HepG2 (cell line): ENCODE data around the gene COMT. TPM values are rescaled to one million over a fixed set of nuclear protein-coding genes. Genes with fewer than 3 reads are reported as not detected.

ENCODE experiments used
- ARID2 ChIP-seq: sonication (generic); formaldehyde crosslinking; IDR thresholded peaks from 2 replicates; pipeline ENCODE4 v1.8.1; 2022; ENCODE audit warnings: mild to moderate bottlenecking, missing genetic modification reagents, borderline replicate concordance
- BCLAF1 ChIP-seq: fragments of 450-650 bp; IDR thresholded peaks from 2 replicates; pipeline ENCODE4 v1.6.1; 2017; ENCODE audit warnings: mild to moderate bottlenecking
- CREB1 ChIP-seq, 2 experiments: fragments of 450-650 bp in 1 of 2; IDR thresholded peaks; 2 replicates each; pipeline ENCODE4 v1.6.1; 2016 to 2017; ENCODE audit warnings: control low read depth in 1 of 2, mild to moderate bottlenecking in 1 of 2, missing compliant biosample characterization in 1 of 2, missing genetic modification characterization in 1 of 2
- KLF9 ChIP-seq: IDR thresholded peaks from 2 replicates; pipeline ENCODE4 v1.6.1; 2016; ENCODE audit warnings: low read depth
- MEF2D ChIP-seq: sonication (generic); formaldehyde crosslinking; IDR thresholded peaks from 2 replicates; pipeline ENCODE4 v1.5.1; 2020; ENCODE audit warnings: mild to moderate bottlenecking, missing genetic modification reagents
- NCOA1 ChIP-seq: sonication (generic); formaldehyde crosslinking; IDR thresholded peaks from 2 replicates; pipeline ENCODE4 v1.9.0; 2021; ENCODE audit warnings: missing genetic modification reagents
- ONECUT2 ChIP-seq: sonication (generic); formaldehyde crosslinking; IDR thresholded peaks from 2 replicates; pipeline ENCODE4 v1.4.0; 2020; ENCODE audit warnings: missing genetic modification reagents
- PLRG1 ChIP-seq: fragments of 450-650 bp; conservative IDR thresholded peaks from 2 replicates; pipeline ENCODE4 v1.6.1; 2016
- SIN3A ChIP-seq: IDR thresholded peaks from 2 replicates; pipeline ENCODE4 v1.6.1; 2011; ENCODE audit warnings: low read depth, mild to moderate bottlenecking, control low read depth, low read length, borderline replicate concordance
- SNAPC2 ChIP-seq: sonication (generic); formaldehyde crosslinking; IDR thresholded peaks from 2 replicates; pipeline ENCODE4 v1.8.1; 2022; ENCODE audit warnings: mild to moderate bottlenecking, missing genetic modification reagents
- SP140L ChIP-seq: sonication (generic); formaldehyde crosslinking; IDR thresholded peaks from 2 replicates; pipeline ENCODE4 v1.4.0; 2020; ENCODE audit warnings: missing genetic modification reagents, borderline replicate concordance
- YY1 ChIP-seq: IDR thresholded peaks from 2 replicates; pipeline ENCODE4 v1.6.1; 2011; ENCODE audit warnings: low read length, low read depth, moderate library complexity, mild to moderate bottlenecking; ENCODE audit not compliant: insufficient read depth, insufficient replicate concordance
- ZC3H4 ChIP-seq: sonication (generic); formaldehyde crosslinking; IDR thresholded peaks from 2 replicates; pipeline ENCODE4 v1.4.0; 2020; ENCODE audit warnings: missing genetic modification reagents, borderline replicate concordance
- ZFX ChIP-seq: sonication (generic); formaldehyde crosslinking; IDR thresholded peaks from 2 replicates; pipeline ENCODE4 v1.4.0; 2020; ENCODE audit warnings: mild to moderate bottlenecking, low read depth, missing genetic modification reagents, moderate library complexity
- ZNF251 ChIP-seq: sonication (generic); formaldehyde crosslinking; IDR thresholded peaks from 2 replicates; pipeline ENCODE4 v1.9.0; 2021; ENCODE audit warnings: mild to moderate bottlenecking, missing genetic modification reagents
- ZNF44 ChIP-seq: sonication (generic); formaldehyde crosslinking; IDR thresholded peaks from 2 replicates; pipeline ENCODE4 v1.5.1; 2020; ENCODE audit warnings: mild to moderate bottlenecking, missing genetic modification reagents
- ZNF496 ChIP-seq: sonication (generic); formaldehyde crosslinking; IDR thresholded peaks from 2 replicates; pipeline ENCODE4 v1.8.1; 2023; ENCODE audit warnings: mild to moderate bottlenecking, moderate library complexity, missing genetic modification reagents; ENCODE audit not compliant: insufficient replicate concordance
- ZNF7 ChIP-seq: IDR thresholded peaks from 2 replicates; pipeline ENCODE4 v1.6.1; 2016; ENCODE audit warnings: missing biosample characterization, missing genetic modification reagents
- ZNF747 ChIP-seq: sonication (generic); formaldehyde crosslinking; IDR thresholded peaks from 2 replicates; pipeline ENCODE4 v1.8.1; 2023; ENCODE audit warnings: missing genetic modification reagents, mild to moderate bottlenecking, borderline replicate concordance
- ZNF788 ChIP-seq: sonication (generic); formaldehyde crosslinking; IDR thresholded peaks from 2 replicates; pipeline ENCODE4 v1.5.0; 2020; ENCODE audit warnings: mild to moderate bottlenecking, missing genetic modification reagents, borderline replicate concordance
- ZSCAN9 ChIP-seq: IDR thresholded peaks from 2 replicates; pipeline ENCODE4 v1.6.1; 2016; ENCODE audit warnings: borderline replicate concordance
- polyA plus RNA-seq, 8 experiments: library from polyadenylated mRNA; depleted of rRNA in 3 of 8; stranded (reverse) in 7 of 8; unstranded in 1 of 8; fragments of >200 nt; fragmentation: Illumina TruSeq in 4 of 8; extraction: Trizol in 4 of 8; gene quantifications; 2 replicates each; pipeline versions ENCODE4 v1.2.1 to v1.2.3, GENCODE V29; 2011 to 2016; ENCODE audit warnings: low read depth in 4 of 8, missing spikeins in 1 of 8, mixed read lengths in 1 of 8; ENCODE audit not compliant: insufficient read depth in 1 of 8
- total RNA-seq, 5 experiments: library from RNA; depleted of rRNA; stranded (reverse); fragments of >200 nt; fragmentation: Illumina TruSeq; extraction: Trizol; gene quantifications; 2 replicates each; pipeline ENCODE4 v1.2.3, GENCODE V29; 2016; ENCODE audit warnings: low read depth in 1 of 5
- TF ChIP-seq, protein P1 (sequence below): sonication (generic); formaldehyde crosslinking; IDR thresholded peaks from 2 replicates; pipeline ENCODE4 v1.9.0; 2021; ENCODE audit warnings: mild to moderate bottlenecking, missing genetic modification reagents

COMT gene
- total and polyA plus RNA-seq, 2 of the 13 experiments (the other 11 are each of a cell fraction or from before 2014, with no cell fraction given), result 156 to 162 TPM

GRCh38 chr22:19898831-19899567 lies 42.6 kb upstream of the COMT start (continued):
- TF ChIP-seq SNAPC2 (CRISPR knock-in tag) (no peak), ONECUT2 (no peak), ZFX (CRISPR knock-in tag) (peak; percentile 78), BCLAF1 (no peak), CREB1 (IDR thresholded peaks at IDR 0.05) (no peak), CREB1 (CRISPR knock-in tag; IDR thresholded peaks at IDR 0.05) (no peak), ZNF496 (CRISPR knock-in tag) (no peak), ZNF747 (CRISPR knock-in tag) (no peak), ZNF7 (CRISPR knock-in tag) (no peak), MEF2D (CRISPR knock-in tag) (no peak), ZNF788 (CRISPR knock-in tag) (no peak; the same call in 1 of the 2 replicates), NCOA1 (CRISPR knock-in tag) (no peak), KLF9 (CRISPR knock-in tag) (no peak), ZNF44 (CRISPR knock-in tag) (no peak), PLRG1 (no peak), SIN3A (peak; percentile 53; the same call in 1 of the 2 replicates), ARID2 (CRISPR knock-in tag) (no peak), ZNF251 (CRISPR knock-in tag) (no peak), ZC3H4 (CRISPR knock-in tag) (no peak), ZSCAN9 (CRISPR knock-in tag) (no peak), SP140L (CRISPR knock-in tag) (no peak), YY1 (no peak)
- TF ChIP-seq, protein P1, sequence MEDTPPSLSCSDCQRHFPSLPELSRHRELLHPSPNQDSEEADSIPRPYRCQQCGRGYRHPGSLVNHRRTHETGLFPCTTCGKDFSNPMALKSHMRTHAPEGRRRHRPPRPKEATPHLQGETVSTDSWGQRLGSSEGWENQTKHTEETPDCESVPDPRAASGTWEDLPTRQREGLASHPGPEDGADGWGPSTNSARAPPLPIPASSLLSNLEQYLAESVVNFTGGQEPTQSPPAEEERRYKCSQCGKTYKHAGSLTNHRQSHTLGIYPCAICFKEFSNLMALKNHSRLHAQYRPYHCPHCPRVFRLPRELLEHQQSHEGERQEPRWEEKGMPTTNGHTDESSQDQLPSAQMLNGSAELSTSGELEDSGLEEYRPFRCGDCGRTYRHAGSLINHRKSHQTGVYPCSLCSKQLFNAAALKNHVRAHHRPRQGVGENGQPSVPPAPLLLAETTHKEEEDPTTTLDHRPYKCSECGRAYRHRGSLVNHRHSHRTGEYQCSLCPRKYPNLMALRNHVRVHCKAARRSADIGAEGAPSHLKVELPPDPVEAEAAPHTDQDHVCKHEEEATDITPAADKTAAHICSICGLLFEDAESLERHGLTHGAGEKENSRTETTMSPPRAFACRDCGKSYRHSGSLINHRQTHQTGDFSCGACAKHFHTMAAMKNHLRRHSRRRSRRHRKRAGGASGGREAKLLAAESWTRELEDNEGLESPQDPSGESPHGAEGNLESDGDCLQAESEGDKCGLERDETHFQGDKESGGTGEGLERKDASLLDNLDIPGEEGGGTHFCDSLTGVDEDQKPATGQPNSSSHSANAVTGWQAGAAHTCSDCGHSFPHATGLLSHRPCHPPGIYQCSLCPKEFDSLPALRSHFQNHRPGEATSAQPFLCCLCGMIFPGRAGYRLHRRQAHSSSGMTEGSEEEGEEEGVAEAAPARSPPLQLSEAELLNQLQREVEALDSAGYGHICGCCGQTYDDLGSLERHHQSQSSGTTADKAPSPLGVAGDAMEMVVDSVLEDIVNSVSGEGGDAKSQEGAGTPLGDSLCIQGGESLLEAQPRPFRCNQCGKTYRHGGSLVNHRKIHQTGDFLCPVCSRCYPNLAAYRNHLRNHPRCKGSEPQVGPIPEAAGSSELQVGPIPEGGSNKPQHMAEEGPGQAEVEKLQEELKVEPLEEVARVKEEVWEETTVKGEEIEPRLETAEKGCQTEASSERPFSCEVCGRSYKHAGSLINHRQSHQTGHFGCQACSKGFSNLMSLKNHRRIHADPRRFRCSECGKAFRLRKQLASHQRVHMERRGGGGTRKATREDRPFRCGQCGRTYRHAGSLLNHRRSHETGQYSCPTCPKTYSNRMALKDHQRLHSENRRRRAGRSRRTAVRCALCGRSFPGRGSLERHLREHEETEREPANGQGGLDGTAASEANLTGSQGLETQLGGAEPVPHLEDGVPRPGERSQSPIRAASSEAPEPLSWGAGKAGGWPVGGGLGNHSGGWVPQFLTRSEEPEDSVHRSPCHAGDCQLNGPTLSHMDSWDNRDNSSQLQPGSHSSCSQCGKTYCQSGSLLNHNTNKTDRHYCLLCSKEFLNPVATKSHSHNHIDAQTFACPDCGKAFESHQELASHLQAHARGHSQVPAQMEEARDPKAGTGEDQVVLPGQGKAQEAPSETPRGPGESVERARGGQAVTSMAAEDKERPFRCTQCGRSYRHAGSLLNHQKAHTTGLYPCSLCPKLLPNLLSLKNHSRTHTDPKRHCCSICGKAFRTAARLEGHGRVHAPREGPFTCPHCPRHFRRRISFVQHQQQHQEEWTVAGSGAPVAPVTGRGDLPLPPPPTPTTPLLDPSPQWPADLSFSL (CRISPR knock-in tag), result no peak
